GM12875 (cell line): ENCODE results near the gene MAD2L1BP.

Source experiments
- H3K4me3 ChIP-seq: one replicate; pipeline ENCODE4 v1.5.1; 2011; ENCODE audit warnings: low read depth, low read length, control low read depth
- CTCF ChIP-seq: IDR thresholded peaks from 2 replicates; pipeline ENCODE4 v1.5.1; 2011; ENCODE audit warnings: low read depth, mild to moderate bottlenecking, control low read depth, inconsistent platforms, low read length, moderate library complexity, borderline replicate concordance; ENCODE audit not compliant: insufficient read depth

MAD2L1BP gene

GRCh38 chr6:43689421-43689820 lies 53.8 kb downstream of the MAD2L1BP start:
- no peak overlapping the region for H3K4me3 ChIP-seq
- TF ChIP-seq CTCF = no peak
